ENCODE results near the gene DNAH9.

- TF ChIP-seq, protein P1, sequence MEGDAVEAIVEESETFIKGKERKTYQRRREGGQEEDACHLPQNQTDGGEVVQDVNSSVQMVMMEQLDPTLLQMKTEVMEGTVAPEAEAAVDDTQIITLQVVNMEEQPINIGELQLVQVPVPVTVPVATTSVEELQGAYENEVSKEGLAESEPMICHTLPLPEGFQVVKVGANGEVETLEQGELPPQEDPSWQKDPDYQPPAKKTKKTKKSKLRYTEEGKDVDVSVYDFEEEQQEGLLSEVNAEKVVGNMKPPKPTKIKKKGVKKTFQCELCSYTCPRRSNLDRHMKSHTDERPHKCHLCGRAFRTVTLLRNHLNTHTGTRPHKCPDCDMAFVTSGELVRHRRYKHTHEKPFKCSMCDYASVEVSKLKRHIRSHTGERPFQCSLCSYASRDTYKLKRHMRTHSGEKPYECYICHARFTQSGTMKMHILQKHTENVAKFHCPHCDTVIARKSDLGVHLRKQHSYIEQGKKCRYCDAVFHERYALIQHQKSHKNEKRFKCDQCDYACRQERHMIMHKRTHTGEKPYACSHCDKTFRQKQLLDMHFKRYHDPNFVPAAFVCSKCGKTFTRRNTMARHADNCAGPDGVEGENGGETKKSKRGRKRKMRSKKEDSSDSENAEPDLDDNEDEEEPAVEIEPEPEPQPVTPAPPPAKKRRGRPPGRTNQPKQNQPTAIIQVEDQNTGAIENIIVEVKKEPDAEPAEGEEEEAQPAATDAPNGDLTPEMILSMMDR (IDR thresholded peaks at IDR 0.05 in 4 of 5, conservative IDR thresholded peaks at IDR 0.05 in 1 of 5), result no peak
- TF ChIP-seq POLR2A (IDR thresholded peaks at IDR 0.05), result no peak
Observed at GRCh38 chr17:11640463-11640814, 42.2 kb downstream of the DNAH9 start.

Data from gastrocnemius medialis (tissue), 4 donors.